DMS79 (cell line): Measurements from ENCODE around the gene GSTK1.
"Not testable (repeated sequence)": the region's sequence is repeated elsewhere in the genome, so short reads cannot be mapped to it uniquely, and the experiment has no call there.

ENCODE experiments used
- DNase-seq: peaks from one replicate; lab custom pipeline; 2025; lab: John Stamatoyannopoulos, UW

The GSTK1 gene

GRCh38 chr7:143238289-143238980 is 24.8 kb upstream of the GSTK1 start:
- DNase-seq: no peak

DNA sequence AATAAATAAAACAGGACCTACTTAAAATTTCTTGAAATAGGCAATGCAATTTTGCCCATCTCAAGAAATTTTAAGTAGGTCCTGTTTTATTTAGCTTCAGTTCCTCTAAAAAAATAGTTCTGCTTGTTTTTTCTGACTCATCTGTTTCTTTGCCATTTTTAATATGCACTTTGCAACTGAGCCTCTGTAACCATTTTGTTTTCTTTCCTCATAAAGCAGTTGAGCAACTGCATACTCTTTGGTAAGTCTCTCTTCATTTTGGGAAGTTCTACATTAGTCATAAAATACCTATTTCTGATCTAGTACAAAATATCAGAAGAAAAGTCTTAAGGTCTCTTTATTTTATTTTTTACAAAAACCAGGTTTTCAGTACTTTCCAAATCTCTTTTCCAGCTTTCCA is 23.4 kb upstream of the GSTK1 start:
- DNase-seq: no peak

GRCh38 chr7:143240291-143241168 is 22.7 kb upstream of the GSTK1 start:
- peak; percentile 45 for DNase-seq

DNA sequence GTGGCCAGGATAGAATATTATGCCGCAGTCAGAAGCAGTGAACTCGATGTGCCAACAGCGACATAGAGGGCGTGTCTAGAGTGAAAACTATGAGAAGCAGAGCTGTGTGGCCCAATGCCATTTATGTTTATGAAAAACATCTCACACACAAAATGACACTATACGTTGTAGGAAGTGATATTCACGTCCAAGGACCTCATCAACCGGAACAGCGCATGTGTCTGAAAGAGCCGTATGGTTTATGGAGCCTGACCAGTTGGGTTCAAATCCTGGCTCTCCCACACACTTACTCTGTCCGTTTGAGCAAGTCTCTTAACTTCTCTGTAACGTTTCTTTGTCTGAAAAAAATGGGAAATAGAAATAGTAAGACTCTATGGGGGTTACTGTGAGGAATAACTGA is 20.9 kb upstream of the GSTK1 start:
- DNase-seq: no peak

DNA sequence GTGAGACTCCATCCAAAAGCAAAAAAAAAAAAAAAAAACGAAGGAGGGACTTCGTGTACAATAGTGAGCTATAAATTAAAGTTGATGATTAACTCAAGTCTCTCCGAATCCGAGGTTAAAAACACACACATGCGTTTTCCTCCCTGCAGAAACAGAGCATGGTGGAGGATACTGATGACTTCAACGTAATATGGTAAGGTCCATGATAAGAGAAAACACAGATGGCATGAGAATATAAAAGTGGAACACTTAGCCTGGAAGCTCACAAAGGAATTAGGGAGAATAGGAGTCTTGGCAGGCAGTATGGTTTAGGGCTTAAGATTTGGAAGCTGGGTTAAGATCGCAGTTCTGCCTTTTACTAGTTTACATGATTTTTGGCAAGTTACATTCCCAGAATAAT is 20.1 kb upstream of the GSTK1 start:
- no peak for DNase-seq

- no peak for DNase-seq
Measured at GRCh38 chr7:143243614-143244013, 19.6 kb upstream of the GSTK1 start.

DNA sequence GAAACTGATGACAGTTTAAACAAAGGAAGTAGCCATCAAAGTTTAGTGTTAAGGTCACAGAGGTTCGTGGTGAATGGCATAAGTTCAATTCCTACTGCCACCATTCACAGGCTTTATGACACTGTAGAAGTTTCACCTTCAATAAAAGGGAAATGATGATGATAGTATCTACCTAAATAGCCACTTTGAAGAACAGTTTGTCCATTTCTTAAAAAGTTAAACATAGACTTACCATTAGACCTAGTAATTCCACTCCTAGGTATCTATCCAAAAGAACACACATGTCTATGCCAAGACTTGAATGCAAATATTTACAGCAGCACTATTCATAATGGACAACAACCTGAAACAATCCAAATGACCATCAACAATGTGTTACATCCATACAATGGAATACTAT is 18.9 kb upstream of the GSTK1 start:
- no peak for DNase-seq

GRCh38 chr7:143245123-143245522 is 18.1 kb upstream of the GSTK1 start:
- DNase-seq: no peak

DNA sequence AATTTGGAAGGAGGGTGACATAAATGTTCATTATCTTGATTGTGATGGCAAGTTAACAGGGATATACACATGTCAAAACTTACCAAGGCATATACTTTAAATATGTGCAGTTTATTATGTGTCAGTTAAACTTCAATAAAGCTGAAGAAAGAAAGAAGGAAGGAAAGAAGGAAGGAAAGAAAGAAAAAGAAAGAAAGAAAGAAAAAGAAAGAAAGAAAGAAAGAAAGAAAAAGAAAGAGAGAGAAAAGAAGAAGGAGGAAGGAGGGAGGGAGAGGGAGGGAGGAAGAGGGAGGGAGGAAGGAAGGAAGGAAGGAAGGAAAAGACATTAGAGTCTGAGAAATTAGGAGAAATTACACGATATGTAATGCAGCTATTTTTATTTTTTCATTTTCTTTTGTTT is 15.9 kb upstream of the GSTK1 start:
- no peak for DNase-seq

- DNase-seq: no peak
Measured at GRCh38 chr7:143248761-143249354, 14.4 kb upstream of the GSTK1 start.

- no peak for DNase-seq
Measured at GRCh38 chr7:143250199-143250598, 13.0 kb upstream of the GSTK1 start.

DNA sequence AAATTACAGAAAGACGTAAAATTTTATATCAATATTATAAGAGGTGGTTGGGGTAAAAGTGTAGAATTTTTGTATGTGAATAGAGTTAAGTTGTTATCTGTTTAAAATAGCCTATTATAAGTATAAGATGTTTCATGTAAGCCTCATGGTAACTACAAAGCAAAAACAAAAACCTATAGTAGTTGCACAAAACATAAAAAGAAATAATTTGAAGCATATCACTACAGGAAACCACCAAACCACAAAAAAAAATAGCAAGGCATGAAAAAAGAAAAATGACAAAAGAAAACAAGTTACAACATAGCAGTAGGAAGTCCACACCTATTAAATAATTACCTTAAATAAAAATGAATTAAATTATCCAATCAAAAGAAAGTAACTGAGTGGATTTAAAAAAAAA is 12.4 kb upstream of the GSTK1 start:
- DNase-seq: no peak

DNA sequence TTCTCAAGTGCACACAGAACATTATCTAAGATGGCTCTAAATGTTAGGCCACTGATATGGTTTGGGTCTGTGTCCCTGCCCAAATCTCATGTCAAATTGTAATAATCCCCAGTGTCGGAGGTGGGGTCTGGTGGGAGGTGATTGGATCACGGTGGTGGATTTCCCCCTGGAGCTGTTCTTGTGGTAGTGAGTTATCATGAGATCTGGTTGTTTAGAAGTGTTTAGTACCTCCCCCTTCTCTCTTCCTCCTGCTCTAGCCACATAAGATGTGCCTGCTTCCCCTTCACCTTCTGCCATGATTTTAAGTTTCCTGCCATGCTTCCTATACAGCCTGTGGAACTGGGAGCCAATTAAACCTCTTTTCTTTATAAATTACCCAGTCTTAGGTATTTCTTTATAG is 11.2 kb upstream of the GSTK1 start:
- no peak for DNase-seq

DNA sequence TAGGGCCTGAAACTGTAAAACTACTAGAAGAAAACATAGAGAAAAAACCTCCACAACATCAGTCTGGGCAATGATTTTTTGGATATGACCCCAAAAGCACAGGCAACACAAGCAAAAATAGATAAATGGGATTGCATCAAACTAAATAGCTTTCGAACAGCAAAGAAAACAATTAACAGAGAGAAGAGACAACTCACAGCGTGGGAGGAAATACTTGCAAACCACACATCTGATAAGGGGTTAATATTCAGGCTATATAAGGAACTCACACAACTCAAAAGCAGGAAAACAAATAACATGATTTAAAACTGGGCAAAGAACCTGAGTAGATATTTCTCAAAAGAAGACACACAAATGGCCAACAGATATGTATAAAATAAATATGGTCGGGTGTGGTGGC is 7.7 kb upstream of the GSTK1 start:
- DNase-seq: no peak

GRCh38 chr7:143256325-143256724 is 6.9 kb upstream of the GSTK1 start:
- DNase-seq: no peak

DNA sequence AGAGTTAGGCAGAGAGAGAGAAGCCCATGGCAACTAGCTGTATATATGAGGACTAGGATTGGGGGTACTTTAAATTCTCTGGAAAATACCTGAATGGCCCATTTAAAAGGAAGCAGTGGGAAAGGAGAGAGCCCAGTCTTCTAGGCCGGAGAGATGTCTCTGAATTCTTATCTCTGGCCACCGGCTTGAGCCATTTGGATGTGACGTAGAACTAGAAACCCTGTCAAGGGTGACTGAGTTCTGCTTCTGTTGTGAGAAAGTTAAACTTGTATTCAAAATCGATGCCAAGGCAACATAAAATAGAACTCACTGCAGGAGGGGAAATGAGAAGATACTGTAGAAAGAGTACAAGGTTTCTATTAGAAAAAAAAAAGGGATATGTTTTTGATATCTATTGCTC is 6.3 kb upstream of the GSTK1 start:
- DNase-seq: no peak

- DNase-seq: no peak
Measured at GRCh38 chr7:143257501-143257900, 5.7 kb upstream of the GSTK1 start.

GRCh38 chr7:143258831-143259230 is 4.4 kb upstream of the GSTK1 start:
- no peak for DNase-seq

DNA sequence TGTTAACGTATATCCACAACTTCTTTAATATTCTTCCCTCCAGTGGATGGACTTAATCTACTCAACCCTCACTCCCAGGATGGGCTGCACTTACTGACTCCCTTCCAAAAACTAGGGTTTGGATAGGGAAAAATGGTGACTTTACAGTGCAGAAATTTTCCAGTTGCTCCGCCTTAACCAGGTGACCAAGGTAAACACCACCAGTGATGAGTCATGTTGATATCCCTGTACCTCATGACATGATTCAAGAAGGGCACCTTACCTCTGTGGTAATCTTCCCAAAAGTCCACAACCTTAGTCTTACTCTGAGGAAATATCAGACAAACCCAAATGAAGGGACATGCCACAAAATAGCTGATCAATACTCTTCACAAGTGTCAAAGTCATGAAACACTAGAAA is 3.5 kb upstream of the GSTK1 start:
- no peak for DNase-seq

DNA sequence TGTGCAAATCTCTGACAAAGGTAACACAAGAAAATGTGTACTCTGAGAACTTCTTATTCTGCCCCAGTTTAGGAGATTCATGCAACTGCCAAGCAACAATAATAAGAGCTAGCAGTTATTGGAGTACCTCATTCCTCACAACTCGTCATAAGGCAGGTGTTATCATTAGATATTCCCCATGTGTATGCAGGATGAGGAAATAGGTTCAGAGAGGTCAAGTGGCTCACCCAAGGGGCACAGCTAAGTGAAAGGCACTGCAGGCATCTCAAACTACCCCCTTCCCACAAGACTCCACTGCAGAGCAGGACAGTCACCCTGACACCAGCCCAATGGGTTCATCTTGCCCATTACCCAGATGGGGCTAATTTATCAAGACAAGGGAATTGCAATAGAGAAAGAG is 1.3 kb upstream of the GSTK1 start:
- DNase-seq: no peak

GRCh38 chr7:143264196-143264568 is 941 bp downstream of the GSTK1 start:
- DNase-seq: not testable (repeated sequence)

DNA sequence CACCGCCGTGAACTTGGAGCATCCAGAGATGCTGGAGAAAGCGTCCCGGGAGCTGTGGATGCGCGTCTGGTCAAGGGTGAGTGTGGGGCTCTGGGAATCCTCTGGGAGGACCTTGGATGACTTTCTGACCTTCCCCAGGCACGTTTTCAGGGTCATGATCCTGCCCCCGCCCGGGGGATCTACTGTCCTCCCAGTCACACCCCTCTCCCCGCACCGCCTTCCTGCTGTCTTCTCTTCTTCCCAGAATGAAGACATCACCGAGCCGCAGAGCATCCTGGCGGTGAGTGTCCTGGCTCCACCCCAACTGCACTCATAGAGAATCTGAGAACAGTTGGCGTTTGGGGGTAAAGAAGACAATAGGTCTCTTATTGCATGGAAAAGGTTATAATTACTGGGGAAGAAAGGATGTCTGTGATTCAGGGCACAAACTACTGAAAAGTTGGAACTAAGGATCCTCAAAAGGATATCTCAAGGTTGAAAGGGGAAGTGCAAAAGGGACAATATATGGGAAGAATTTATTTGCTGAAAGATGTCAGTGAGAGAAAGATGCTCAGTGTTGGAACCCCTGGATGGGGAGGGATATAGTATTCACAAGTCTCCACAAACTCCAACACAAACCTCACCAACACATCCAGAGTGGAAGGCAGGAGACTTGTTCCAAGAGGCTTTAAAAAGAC is 1.9 kb downstream of the GSTK1 start:
- no peak for DNase-seq

GRCh38 chr7:143269251-143269650 is 6.0 kb downstream of the GSTK1 start:
- no peak for DNase-seq
